Osteocyte (in vitro differentiated cells): Measurements from ENCODE around the gene LRRK1. TPM values are rescaled to one million over a fixed set of nuclear protein-coding genes. Genes with fewer than 3 reads are reported as not detected.

ENCODE experiments used
- DNase-seq: peaks from one replicate; pipeline ENCODE4 v3.0.0; 2021; ENCODE audit warnings: mixed read lengths; ENCODE audit not compliant: unreplicated experiment; ENCODE audit errors: extremely low spot score
- H3K27ac Mint-ChIP-seq: one replicate; pipeline ENCODE4 v1.8.0; 2021; ENCODE audit warnings: mild to moderate bottlenecking, mixed read lengths; ENCODE audit not compliant: unreplicated experiment
- H3K27me3 Mint-ChIP-seq: one replicate; pipeline ENCODE4 v1.8.0; 2021; ENCODE audit warnings: mixed read lengths; ENCODE audit not compliant: unreplicated experiment
- H3K36me3 Mint-ChIP-seq: one replicate; pipeline ENCODE4 v1.8.0; 2021; ENCODE audit warnings: mixed read lengths; ENCODE audit not compliant: unreplicated experiment
- H3K4me1 Mint-ChIP-seq: one replicate; pipeline ENCODE4 v1.8.0; 2021; ENCODE audit warnings: mixed read lengths; ENCODE audit not compliant: unreplicated experiment
- H3K4me3 Mint-ChIP-seq: one replicate; pipeline ENCODE4 v1.8.0; 2021; ENCODE audit warnings: mild to moderate bottlenecking, moderate library complexity, mixed read lengths; ENCODE audit not compliant: unreplicated experiment
- H3K9me3 Mint-ChIP-seq: one replicate; pipeline ENCODE4 v1.8.0; 2021; ENCODE audit warnings: mixed read lengths; ENCODE audit not compliant: unreplicated experiment
- CTCF ChIP-seq: fragments of 200-600 bp; sonication (generic); IDR thresholded peaks from 2 replicates; pipeline ENCODE4 v1.5.0; 2021; ENCODE audit warnings: antibody characterized with exemption, mild to moderate bottlenecking, moderate library complexity
- total RNA-seq: library from RNA; stranded (reverse); gene quantifications from 2 replicates; pipeline ENCODE4 v1.2.1, GENCODE V29; 2021

LRRK1 gene
- total RNA-seq, 1 donor from 2014 or later = 10.8 TPM

- DNase-seq = peak; percentile 91
- Mint-ChIP-seq H3K4me1 (peaks cover 17% of the 10 kb centered on the region), H3K27me3 (no peaks in the 10 kb centered on the region), H3K9me3 (peaks cover 4% of the 10 kb centered on the region), H3K4me3 (peak overlapping the region; percentile 79), H3K27ac (peak overlapping the region; percentile 29), H3K36me3 (peaks cover 2% of the 10 kb centered on the region)
- TF ChIP-seq CTCF = peak; percentile 94
Measured at GRCh38 chr15:100918034-100918689, 995 bp upstream of the LRRK1 start.

- Mint-ChIP-seq H3K36me3 (peaks cover 2% of the 10 kb centered on the region), H3K27ac (no peak overlapping the region), H3K4me3 (peak overlapping the region; percentile 71), H3K4me1 (peaks cover 17% of the 10 kb centered on the region), H3K27me3 (no peaks in the 10 kb centered on the region), H3K9me3 (no peaks in the 10 kb centered on the region)
- DNase-seq = no peak
- no peak for TF ChIP-seq CTCF
Measured at GRCh38 chr15:100919481-100920405, 586 bp downstream of the LRRK1 start.

GRCh38 chr15:100920516-100921135 lies 1.5 kb downstream of the LRRK1 start:
- H3K27me3 Mint-ChIP-seq = no peaks in the 10 kb centered on the region
- DNase-seq = no peak
- peaks cover 3% of the 10 kb centered on the region for H3K36me3 Mint-ChIP-seq
- no peak overlapping the region for H3K27ac Mint-ChIP-seq
- no peaks in the 10 kb centered on the region for H3K9me3 Mint-ChIP-seq
- TF ChIP-seq CTCF = no peak
- peak overlapping the region; percentile 61 for H3K4me3 Mint-ChIP-seq
- H3K4me1 Mint-ChIP-seq = peaks cover 17% of the 10 kb centered on the region

GRCh38 chr15:100922192-100923040 lies 3.3 kb downstream of the LRRK1 start:
- Mint-ChIP-seq H3K27me3 (no peaks in the 10 kb centered on the region), H3K4me3 (no peak overlapping the region), H3K9me3 (no peaks in the 10 kb centered on the region), H3K4me1 (peaks cover 16% of the 10 kb centered on the region), H3K36me3 (peaks cover 8% of the 10 kb centered on the region), H3K27ac (no peak overlapping the region)
- DNase-seq = no peak
- TF ChIP-seq CTCF = no peak
